Mesenchymal stem cell (in vitro differentiated cells and primary cell): ENCODE data around the gene CDK11B.

Source experiments
- DNase-seq: peaks from one replicate; pipeline ENCODE4 v3.0.0-alpha.2; 2013
- H2AFZ ChIP-seq: one replicate; pipeline ENCODE4 v1.6.1; 2013; ENCODE audit warnings: low read depth, mild to moderate bottlenecking, control low read depth, inconsistent platforms, low read length, moderate library complexity
- H2AK5ac ChIP-seq: 2 replicates; pipeline ENCODE4 v1.6.1; 2013; ENCODE audit warnings: low read length, moderate library complexity, mild to moderate bottlenecking, inconsistent platforms; ENCODE audit not compliant: severe bottlenecking
- H2BK120ac ChIP-seq: one replicate; pipeline ENCODE4 v1.6.1; 2013; ENCODE audit warnings: low read depth, mild to moderate bottlenecking, inconsistent platforms, low read length, moderate library complexity
- H2BK12ac ChIP-seq, 2 experiments: one replicate each; pipeline ENCODE4 v1.6.1; 2013; ENCODE audit warnings: inconsistent platforms in 2 of 2, low read length in 2 of 2, mild to moderate bottlenecking in 2 of 2, moderate library complexity in 2 of 2, control low read depth in 1 of 2
- H2BK15ac ChIP-seq: one replicate; pipeline ENCODE4 v1.6.1; 2013; ENCODE audit warnings: mild to moderate bottlenecking, low read depth, inconsistent platforms; ENCODE audit not compliant: poor library complexity, severe bottlenecking
- H2BK5ac ChIP-seq: 2 replicates; pipeline ENCODE4 v1.6.1; 2013; ENCODE audit warnings: low read depth, mild to moderate bottlenecking, low read length, control low read depth, inconsistent platforms; ENCODE audit not compliant: poor library complexity, severe bottlenecking
- H3K14ac ChIP-seq, 2 experiments: one replicate each; pipeline ENCODE4 v1.6.1; 2013; ENCODE audit warnings: inconsistent platforms in 2 of 2, low read length in 2 of 2, control low read depth in 1 of 2, mild to moderate bottlenecking in 1 of 2, moderate library complexity in 1 of 2
- H3K18ac ChIP-seq, 2 experiments: one replicate each; pipeline ENCODE4 v1.6.1; 2013; ENCODE audit warnings: inconsistent platforms in 2 of 2, low read length in 2 of 2, control low read depth in 1 of 2, low read depth in 1 of 2, mild to moderate bottlenecking in 1 of 2
- H3K23ac ChIP-seq, 2 experiments: one replicate each; pipeline ENCODE4 v1.6.1; 2013; ENCODE audit warnings: inconsistent platforms in 2 of 2, low read length in 2 of 2, mild to moderate bottlenecking in 2 of 2, moderate library complexity in 2 of 2, control low read depth in 1 of 2
- H3K27ac ChIP-seq: 2 replicates; pipeline ENCODE4 v1.5.1; 2013; ENCODE audit warnings: mild to moderate bottlenecking, moderate library complexity, low read length, control low read depth, inconsistent platforms; ENCODE audit not compliant: poor library complexity, severe bottlenecking
- H3K27me3 ChIP-seq, 2 experiments: 2 replicates each; pipeline versions ENCODE4 v1.6.1 to v1.7.0; 2013; ENCODE audit warnings: low read length in 2 of 2, mild to moderate bottlenecking in 2 of 2, moderate library complexity in 2 of 2, control low read depth in 1 of 2, inconsistent platforms in 1 of 2; ENCODE audit not compliant: control insufficient read depth in 1 of 2, insufficient read depth in 1 of 2
- H3K36me3 ChIP-seq, 2 experiments: 2 replicates each; pipeline versions ENCODE4 v1.6.1 to v1.7.0; 2013; ENCODE audit warnings: low read length in 2 of 2, control low read depth in 1 of 2, inconsistent platforms in 1 of 2, low read depth in 1 of 2, mild to moderate bottlenecking in 1 of 2; ENCODE audit not compliant: insufficient read depth in 2 of 2, control insufficient read depth in 1 of 2
- H3K4ac ChIP-seq, 2 experiments: one replicate each; pipeline ENCODE4 v1.6.1; 2013; ENCODE audit warnings: inconsistent platforms in 2 of 2, low read length in 2 of 2, mild to moderate bottlenecking in 2 of 2, moderate library complexity in 2 of 2, control low read depth in 1 of 2, low read depth in 1 of 2
- H3K4me1 ChIP-seq: 2 replicates; pipeline ENCODE4 v1.6.1; 2013; ENCODE audit warnings: low read depth, low read length, control low read depth; ENCODE audit not compliant: control insufficient read depth, insufficient read depth
- H3K4me2 ChIP-seq: 2 replicates; pipeline ENCODE4 v1.6.1; 2013; ENCODE audit warnings: low read length, mild to moderate bottlenecking, inconsistent platforms; ENCODE audit not compliant: poor library complexity, severe bottlenecking
- H3K4me3 ChIP-seq, 2 experiments: 2 replicates each; pipeline versions ENCODE4 v1.5.1 to v1.7.0; 2013; ENCODE audit warnings: low read length in 2 of 2, mild to moderate bottlenecking in 2 of 2, control low read depth in 1 of 2, low read depth in 1 of 2; ENCODE audit not compliant: insufficient read depth in 1 of 2
- H3K79me1 ChIP-seq: replicated peaks from 2 replicates; pipeline ENCODE4 v1.6.1; 2013; ENCODE audit warnings: mild to moderate bottlenecking, control low read depth, low read length, inconsistent platforms; ENCODE audit not compliant: poor library complexity, severe bottlenecking
- H3K9ac ChIP-seq: 2 replicates; pipeline ENCODE4 v1.7.0; 2013; ENCODE audit warnings: mild to moderate bottlenecking, low read length, moderate library complexity
- H3K9me3 ChIP-seq: 2 replicates; pipeline ENCODE4 v1.7.0; 2013; ENCODE audit warnings: mild to moderate bottlenecking, low read length; ENCODE audit not compliant: control insufficient read depth
- H4K8ac ChIP-seq: one replicate; pipeline ENCODE4 v1.6.1; 2013; ENCODE audit warnings: inconsistent platforms, mild to moderate bottlenecking, low read length, moderate library complexity
- H4K91ac ChIP-seq: one replicate; pipeline ENCODE4 v1.6.1; 2013; ENCODE audit warnings: mild to moderate bottlenecking, low read length, inconsistent platforms
- WGBS: methylation state at CpG from one replicate; pipeline ENCODE4 v1.1.7; 2013; ENCODE audit warnings: mixed read lengths; 5-methylcytosine and 5-hydroxymethylcytosine counted together

The CDK11B gene

GRCh38 chr1:1671365-1672119, 12.7 kb upstream of the CDK11B start:
- no peak overlapping the region for H3K4ac ChIP-seq
- no peak overlapping the region for H2BK5ac ChIP-seq
- H3K27ac ChIP-seq: no peak overlapping the region
- no peaks in the 10 kb centered on the region for H3K4me1 ChIP-seq
- 92% methylated on average over 27 of the region's 27 CpGs for WGBS
- H3K9ac ChIP-seq: no peak overlapping the region
- H3K4me3 ChIP-seq: no peak overlapping the region
- H2BK15ac ChIP-seq: no peak overlapping the region
- no peaks in the 10 kb centered on the region for H3K27me3 ChIP-seq
- no peak overlapping the region for H4K91ac ChIP-seq
- H3K23ac ChIP-seq: no peak overlapping the region
- no peak for DNase-seq
- H2BK12ac ChIP-seq: no peak overlapping the region
- H2AK5ac ChIP-seq: no peak overlapping the region
- H2BK120ac ChIP-seq: no peak overlapping the region
- peaks cover 48 to 51% of the 10 kb centered on the region in 2 experiments for H3K36me3 ChIP-seq
- no peak overlapping the region for H3K14ac ChIP-seq
- no peaks in the 10 kb centered on the region for H3K9me3 ChIP-seq
- H3K79me1 ChIP-seq: peaks cover 15% of the 10 kb centered on the region
- H4K8ac ChIP-seq: no peak overlapping the region
- H3K18ac ChIP-seq: no peak overlapping the region
- no peak overlapping the region for H2AFZ ChIP-seq
- no peak overlapping the region for H3K4me2 ChIP-seq

- no peaks in the 10 kb centered on the region for H3K27me3 ChIP-seq
- H2AFZ ChIP-seq: no peak overlapping the region
- H3K36me3 ChIP-seq: peaks cover 54 to 58% of the 10 kb centered on the region in 2 experiments
- H4K8ac ChIP-seq: no peak overlapping the region
- H3K9ac ChIP-seq: no peak overlapping the region
- DNase-seq: no peak
- no peak overlapping the region for H2BK120ac ChIP-seq
- no peak overlapping the region for H3K4me2 ChIP-seq
- no peak overlapping the region for H3K27ac ChIP-seq
- H2BK15ac ChIP-seq: no peak overlapping the region
- no peak overlapping the region for H2AK5ac ChIP-seq
- H4K91ac ChIP-seq: no peak overlapping the region
- no peak overlapping the region for H3K4ac ChIP-seq
- no peak overlapping the region for H2BK5ac ChIP-seq
- no peak overlapping the region for H2BK12ac ChIP-seq
- H3K23ac ChIP-seq: no peak overlapping the region
- 97% methylated on average over 24 of the region's 24 CpGs for WGBS
- no peaks in the 10 kb centered on the region for H3K9me3 ChIP-seq
- no peak overlapping the region for H3K4me3 ChIP-seq
- H3K4me1 ChIP-seq: no peaks in the 10 kb centered on the region
- H3K18ac ChIP-seq: no peak overlapping the region
- peaks cover 15% of the 10 kb centered on the region for H3K79me1 ChIP-seq
- no peak overlapping the region for H3K14ac ChIP-seq
Measured at GRCh38 chr1:1670866-1671265, 12.1 kb upstream of the CDK11B start.

GRCh38 chr1:1669468-1670440, 10.9 kb upstream of the CDK11B start:
- peaks cover 64 to 65% of the 10 kb centered on the region in 2 experiments for H3K36me3 ChIP-seq
- no peaks in the 10 kb centered on the region for H3K27me3 ChIP-seq
- H2BK15ac ChIP-seq: no peak overlapping the region
- peak overlapping the region; percentile 4 for H4K91ac ChIP-seq
- no peak overlapping the region for H4K8ac ChIP-seq
- no peaks in the 10 kb centered on the region for H3K9me3 ChIP-seq
- H3K27ac ChIP-seq: no peak overlapping the region
- H3K9ac ChIP-seq: no peak overlapping the region
- no peak overlapping the region for H3K23ac ChIP-seq
- 96% methylated on average over 38 of the region's 43 CpGs for WGBS
- no peak overlapping the region for H3K18ac ChIP-seq
- H3K14ac ChIP-seq: no peak overlapping the region
- H2BK5ac ChIP-seq: no peak overlapping the region
- no peak overlapping the region for H2BK120ac ChIP-seq
- H3K4me1 ChIP-seq: no peaks in the 10 kb centered on the region
- no peak overlapping the region for H3K4me2 ChIP-seq
- peaks cover 20% of the 10 kb centered on the region for H3K79me1 ChIP-seq
- no peak for DNase-seq
- no peak overlapping the region for H2AK5ac ChIP-seq
- no peak overlapping the region for H2AFZ ChIP-seq
- no peak overlapping the region for H3K4ac ChIP-seq
- H2BK12ac ChIP-seq: no peak overlapping the region
- no peak overlapping the region for H3K4me3 ChIP-seq

GRCh38 chr1:1666526-1666925, 7.7 kb upstream of the CDK11B start:
- no peak overlapping the region for H2BK15ac ChIP-seq
- no peak overlapping the region for H3K4me3 ChIP-seq
- H3K79me1 ChIP-seq: peaks cover 9% of the 10 kb centered on the region
- H3K14ac ChIP-seq: no peak overlapping the region
- no peaks in the 10 kb centered on the region for H3K9me3 ChIP-seq
- no peak overlapping the region for H3K4me2 ChIP-seq
- no peak overlapping the region for H3K4ac ChIP-seq
- no peak overlapping the region for H3K9ac ChIP-seq
- no peaks in the 10 kb centered on the region for H3K4me1 ChIP-seq
- no peaks in the 10 kb centered on the region for H3K27me3 ChIP-seq
- H3K18ac ChIP-seq: no peak overlapping the region
- no peak overlapping the region for H2AK5ac ChIP-seq
- H2AFZ ChIP-seq: no peak overlapping the region
- H2BK12ac ChIP-seq: no peak overlapping the region
- DNase-seq: no peak
- no peak overlapping the region for H2BK120ac ChIP-seq
- H3K27ac ChIP-seq: no peak overlapping the region
- WGBS: 95% methylated on average over 15 of the region's 15 CpGs
- no peak overlapping the region for H3K23ac ChIP-seq
- no peak overlapping the region for H4K91ac ChIP-seq
- H4K8ac ChIP-seq: no peak overlapping the region
- no peak overlapping the region for H2BK5ac ChIP-seq
- peaks cover 53 to 62% of the 10 kb centered on the region in 2 experiments for H3K36me3 ChIP-seq
